ENCODE data around the gene SLC35F4.

Gene SLC35F4

GRCh38 chr14:57865403-57866198 lies at the start of gene SLC35F4:
Gene SLC35F4, minus strand, starts transcription at chr14:57866092.
- Histone ChIP-seq H3K9ac (ENCODE audit: low read depth, low read length) (no peak within 1 kb of the TSS), H3K4me3 (ENCODE audit: low read length) (peak within 1 kb of the TSS; percentile 65), H3K36me3 (ENCODE audit: insufficient read depth, low read depth, low read length) (no peaks in the 10 kb centered on the region), H3K27ac (ENCODE audit: low read length) (no peak within 1 kb of the TSS), H3K9me3 (ENCODE audit: insufficient read depth, low read depth, low read length) (no peaks in the 10 kb centered on the region), H3K27me3 (ENCODE audit: insufficient read depth, low read length) (peaks cover 56% of the 10 kb centered on the region), H3K4me1 (ENCODE audit: insufficient read depth, low read length) (no peaks in the 10 kb centered on the region)

GRCh38 chr14:57909626-57910025 lies 43.7 kb upstream of the SLC35F4 start:
- Histone ChIP-seq H3K9me3 (ENCODE audit: insufficient read depth, low read depth, low read length) (no peaks in the 10 kb centered on the region), H3K36me3 (ENCODE audit: insufficient read depth, low read depth, low read length) (no peaks in the 10 kb centered on the region), H3K9ac (ENCODE audit: low read depth, low read length) (no peak overlapping the region), H3K4me3 (ENCODE audit: low read length) (no peak overlapping the region), H3K4me1 (ENCODE audit: insufficient read depth, low read length) (no peaks in the 10 kb centered on the region), H3K27ac (ENCODE audit: low read length) (no peak overlapping the region), H3K27me3 (ENCODE audit: insufficient read depth, low read length) (no peaks in the 10 kb centered on the region)

GRCh38 chr14:57903954-57904353 lies 38.1 kb upstream of the SLC35F4 start:
- Histone ChIP-seq H3K27ac (ENCODE audit: low read length) (no peak overlapping the region), H3K4me3 (ENCODE audit: low read length) (no peak overlapping the region), H3K9ac (ENCODE audit: low read depth, low read length) (no peak overlapping the region), H3K4me1 (ENCODE audit: insufficient read depth, low read length) (no peaks in the 10 kb centered on the region), H3K36me3 (ENCODE audit: insufficient read depth, low read depth, low read length) (no peaks in the 10 kb centered on the region), H3K27me3 (ENCODE audit: insufficient read depth, low read length) (no peaks in the 10 kb centered on the region), H3K9me3 (ENCODE audit: insufficient read depth, low read depth, low read length) (no peaks in the 10 kb centered on the region)

- H3K27ac ChIP-seq (ENCODE audit: low read length): no peak overlapping the region
- no peaks in the 10 kb centered on the region for H3K27me3 ChIP-seq (ENCODE audit: insufficient read depth, low read length)
- no peaks in the 10 kb centered on the region for H3K36me3 ChIP-seq (ENCODE audit: insufficient read depth, low read depth, low read length)
These were observed 33.1 kb upstream of the SLC35F4 start for GRCh38 chr14:57898837-57899572.

GRCh38 chr14:57897144-57897748 lies 31.4 kb upstream of the SLC35F4 start:
- Histone ChIP-seq H3K9ac (ENCODE audit: low read depth, low read length) (no peak overlapping the region), H3K27ac (ENCODE audit: low read length) (no peak overlapping the region), H3K36me3 (ENCODE audit: insufficient read depth, low read depth, low read length) (no peaks in the 10 kb centered on the region), H3K27me3 (ENCODE audit: insufficient read depth, low read length) (no peaks in the 10 kb centered on the region), H3K9me3 (ENCODE audit: insufficient read depth, low read depth, low read length) (no peaks in the 10 kb centered on the region), H3K4me1 (ENCODE audit: insufficient read depth, low read length) (no peaks in the 10 kb centered on the region), H3K4me3 (ENCODE audit: low read length) (no peak overlapping the region)

More at GRCh38 chr14:57898837-57899572, 33.1 kb upstream of the SLC35F4 start:
- no peak overlapping the region for H3K4me3 ChIP-seq (ENCODE audit: low read length)
- no peak overlapping the region for H3K9ac ChIP-seq (ENCODE audit: low read depth, low read length)
- no peaks in the 10 kb centered on the region for H3K9me3 ChIP-seq (ENCODE audit: insufficient read depth, low read depth, low read length)
- no peaks in the 10 kb centered on the region for H3K4me1 ChIP-seq (ENCODE audit: insufficient read depth, low read length)

- H3K27ac ChIP-seq (ENCODE audit: low read length): no peak overlapping the region
- no peaks in the 10 kb centered on the region for H3K4me1 ChIP-seq (ENCODE audit: insufficient read depth, low read length)
- no peaks in the 10 kb centered on the region for H3K36me3 ChIP-seq (ENCODE audit: insufficient read depth, low read depth, low read length)
- no peaks in the 10 kb centered on the region for H3K9me3 ChIP-seq (ENCODE audit: insufficient read depth, low read depth, low read length)
- no peak overlapping the region for H3K9ac ChIP-seq (ENCODE audit: low read depth, low read length)
- no peak overlapping the region for H3K4me3 ChIP-seq (ENCODE audit: low read length)
- H3K27me3 ChIP-seq (ENCODE audit: insufficient read depth, low read length): no peaks in the 10 kb centered on the region
These were observed 23.4 kb upstream of the SLC35F4 start for GRCh38 chr14:57889245-57889644.

GRCh38 chr14:57884175-57884574 lies 18.3 kb upstream of the SLC35F4 start:
- Histone ChIP-seq H3K27me3 (ENCODE audit: insufficient read depth, low read length) (no peaks in the 10 kb centered on the region), H3K27ac (ENCODE audit: low read length) (no peak overlapping the region), H3K9me3 (ENCODE audit: insufficient read depth, low read depth, low read length) (no peaks in the 10 kb centered on the region), H3K36me3 (ENCODE audit: insufficient read depth, low read depth, low read length) (no peaks in the 10 kb centered on the region), H3K4me3 (ENCODE audit: low read length) (no peak overlapping the region), H3K4me1 (ENCODE audit: insufficient read depth, low read length) (peaks cover 3% of the 10 kb centered on the region; the same call in 1 of the 2 replicates), H3K9ac (ENCODE audit: low read depth, low read length) (no peak overlapping the region)

- peaks cover 3% of the 10 kb centered on the region; the same call in 1 of the 2 replicates for H3K4me1 ChIP-seq (ENCODE audit: insufficient read depth, low read length)
- no peak overlapping the region for H3K27ac ChIP-seq (ENCODE audit: low read length)
- H3K9ac ChIP-seq (ENCODE audit: low read depth, low read length): no peak overlapping the region
- no peaks in the 10 kb centered on the region for H3K9me3 ChIP-seq (ENCODE audit: insufficient read depth, low read depth, low read length)
- H3K4me3 ChIP-seq (ENCODE audit: low read length): no peak overlapping the region
- H3K27me3 ChIP-seq (ENCODE audit: insufficient read depth, low read length): no peaks in the 10 kb centered on the region
- H3K36me3 ChIP-seq (ENCODE audit: insufficient read depth, low read depth, low read length): no peaks in the 10 kb centered on the region
These were observed 17.2 kb upstream of the SLC35F4 start for GRCh38 chr14:57883061-57883460.

- Histone ChIP-seq H3K36me3 (ENCODE audit: insufficient read depth, low read depth, low read length) (no peaks in the 10 kb centered on the region), H3K27me3 (ENCODE audit: insufficient read depth, low read length) (no peaks in the 10 kb centered on the region), H3K9ac (ENCODE audit: low read depth, low read length) (no peak overlapping the region), H3K4me3 (ENCODE audit: low read length) (no peak overlapping the region), H3K27ac (ENCODE audit: low read length) (no peak overlapping the region), H3K4me1 (ENCODE audit: insufficient read depth, low read length) (peaks cover 3% of the 10 kb centered on the region; the same call in 1 of the 2 replicates), H3K9me3 (ENCODE audit: insufficient read depth, low read depth, low read length) (no peaks in the 10 kb centered on the region)
These were observed 13.6 kb upstream of the SLC35F4 start for GRCh38 chr14:57879516-57879915.

GRCh38 chr14:57875985-57876384 lies 10.1 kb upstream of the SLC35F4 start:
- Histone ChIP-seq H3K4me3 (ENCODE audit: low read length) (no peak overlapping the region), H3K4me1 (ENCODE audit: insufficient read depth, low read length) (peaks cover 6% of the 10 kb centered on the region), H3K27me3 (ENCODE audit: insufficient read depth, low read length) (no peaks in the 10 kb centered on the region), H3K9ac (ENCODE audit: low read depth, low read length) (no peak overlapping the region), H3K9me3 (ENCODE audit: insufficient read depth, low read depth, low read length) (no peaks in the 10 kb centered on the region), H3K27ac (ENCODE audit: low read length) (no peak overlapping the region), H3K36me3 (ENCODE audit: insufficient read depth, low read depth, low read length) (no peaks in the 10 kb centered on the region)

- Histone ChIP-seq H3K27ac (ENCODE audit: low read length) (no peak overlapping the region), H3K4me1 (ENCODE audit: insufficient read depth, low read length) (peaks cover 6% of the 10 kb centered on the region), H3K36me3 (ENCODE audit: insufficient read depth, low read depth, low read length) (no peaks in the 10 kb centered on the region), H3K9me3 (ENCODE audit: insufficient read depth, low read depth, low read length) (no peaks in the 10 kb centered on the region), H3K9ac (ENCODE audit: low read depth, low read length) (no peak overlapping the region), H3K27me3 (ENCODE audit: insufficient read depth, low read length) (no peaks in the 10 kb centered on the region), H3K4me3 (ENCODE audit: low read length) (no peak overlapping the region)
These were observed 9.4 kb upstream of the SLC35F4 start for GRCh38 chr14:57875296-57875695.
